ENCODE data around the gene EYA2. TPM values are rescaled to one million over a fixed set of nuclear protein-coding genes. Genes with fewer than 3 reads are reported as not detected.
"Not testable (repeated sequence)": the region's sequence is repeated elsewhere in the genome, so short reads cannot be mapped to it uniquely, and the experiment has no call there.

EYA2 gene
- total and polyA plus RNA-seq, 2 donors (not counting 3 experiments of a cell fraction or from before 2014, with no cell fraction given), result not detected

DNA sequence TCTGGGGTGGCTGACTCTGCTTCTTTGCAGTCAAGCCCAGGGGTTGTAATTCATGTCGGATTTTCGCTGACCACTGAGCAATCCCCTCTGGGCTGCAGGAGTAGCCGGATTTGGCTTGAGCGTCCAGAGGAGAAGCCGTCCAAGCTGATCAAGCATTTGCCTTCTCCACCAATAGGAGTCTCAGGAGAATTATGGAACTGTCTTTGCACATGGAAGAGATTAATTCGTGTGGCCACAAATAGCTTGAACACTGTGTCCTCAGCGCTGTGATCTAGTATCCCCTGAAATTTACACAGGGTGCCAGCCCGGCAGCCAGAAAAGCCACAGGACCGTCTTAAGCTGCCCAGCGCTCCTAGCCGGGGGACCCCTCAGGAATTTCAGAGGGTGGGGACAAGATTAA, 37.1 kb downstream of the EYA2 start:
- H3K36me3 ChIP-seq (ENCODE audit: control insufficient read depth in 2 of 2, extremely low read depth in 1 of 2, insufficient read depth in 2 of 2, low read length in 2 of 2), result no peaks in the 10 kb centered on the region
- CTCF ChIA-PET, result no interaction called here
- no peaks in the 10 kb centered on the region for H3K4me1 ChIP-seq (ENCODE audit: control insufficient read depth, extremely low read depth, insufficient read depth, low read length)
- no peak overlapping the region for H3K4me2 ChIP-seq (ENCODE audit: insufficient read depth, low read length)
- no peak overlapping the region for H3K27ac ChIP-seq (ENCODE audit: insufficient read depth, low read depth, low read length)
- no TSS peak for BruUV-seq (replicated peaks)
- TF ChIP-seq POLR2A (IDR thresholded peaks at IDR 0.05; ENCODE audit: low read depth, low read length) (no peak), MYC (IDR thresholded peaks at IDR 0.05; ENCODE audit: low read depth, low read length) (no peak), EZH2 (IDR thresholded peaks at IDR 0.05; ENCODE audit: borderline replicate concordance, low read depth, low read length, severe bottlenecking) (no peak), JUN (IDR thresholded peaks at IDR 0.05; ENCODE audit: borderline replicate concordance, insufficient read depth, insufficient read length, low read depth) (no peak), GATA2 (IDR thresholded peaks at IDR 0.05; ENCODE audit: insufficient read depth, insufficient read length, low read depth, low read length) (no peak)
- TF ChIP-seq, protein P1, sequence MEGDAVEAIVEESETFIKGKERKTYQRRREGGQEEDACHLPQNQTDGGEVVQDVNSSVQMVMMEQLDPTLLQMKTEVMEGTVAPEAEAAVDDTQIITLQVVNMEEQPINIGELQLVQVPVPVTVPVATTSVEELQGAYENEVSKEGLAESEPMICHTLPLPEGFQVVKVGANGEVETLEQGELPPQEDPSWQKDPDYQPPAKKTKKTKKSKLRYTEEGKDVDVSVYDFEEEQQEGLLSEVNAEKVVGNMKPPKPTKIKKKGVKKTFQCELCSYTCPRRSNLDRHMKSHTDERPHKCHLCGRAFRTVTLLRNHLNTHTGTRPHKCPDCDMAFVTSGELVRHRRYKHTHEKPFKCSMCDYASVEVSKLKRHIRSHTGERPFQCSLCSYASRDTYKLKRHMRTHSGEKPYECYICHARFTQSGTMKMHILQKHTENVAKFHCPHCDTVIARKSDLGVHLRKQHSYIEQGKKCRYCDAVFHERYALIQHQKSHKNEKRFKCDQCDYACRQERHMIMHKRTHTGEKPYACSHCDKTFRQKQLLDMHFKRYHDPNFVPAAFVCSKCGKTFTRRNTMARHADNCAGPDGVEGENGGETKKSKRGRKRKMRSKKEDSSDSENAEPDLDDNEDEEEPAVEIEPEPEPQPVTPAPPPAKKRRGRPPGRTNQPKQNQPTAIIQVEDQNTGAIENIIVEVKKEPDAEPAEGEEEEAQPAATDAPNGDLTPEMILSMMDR (IDR thresholded peaks at IDR 0.05; ENCODE audit: extremely low read depth in 1 of 2, insufficient read depth in 1 of 2, low read depth in 1 of 2, low read length in 2 of 2), result no peak
- TF ChIP-seq, protein P2, sequence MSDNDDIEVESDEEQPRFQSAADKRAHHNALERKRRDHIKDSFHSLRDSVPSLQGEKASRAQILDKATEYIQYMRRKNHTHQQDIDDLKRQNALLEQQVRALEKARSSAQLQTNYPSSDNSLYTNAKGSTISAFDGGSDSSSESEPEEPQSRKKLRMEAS (IDR thresholded peaks at IDR 0.05; ENCODE audit: insufficient read depth, insufficient read length), result no peak
- no peaks in the 10 kb centered on the region for H3K9me3 ChIP-seq (replicated peaks; ENCODE audit: control insufficient read depth, insufficient read depth, low read length)
- no peak overlapping the region for H3K9ac ChIP-seq (replicated peaks; ENCODE audit: extremely low read depth, insufficient read depth, low read length)
- intact Hi-C loops (cut with micrococcal nuclease), result no loop called here
- POLR2A ChIA-PET, result no interaction called here
- H3K79me2 ChIP-seq (ENCODE audit: control insufficient read depth, insufficient read depth, low read length), result no peaks in the 10 kb centered on the region
- no peak overlapping the region for H2AFZ ChIP-seq (ENCODE audit: low read depth, low read length)
- H3K27me3 ChIP-seq (ENCODE audit: control insufficient read depth in 2 of 2, insufficient read depth in 2 of 2, low read length in 2 of 2), result no peaks in the 10 kb centered on the region
- dilution Hi-C loops (cut with MboI; ENCODE audit: extremely low pct_ligation_motif_present, low sequenced_read_pairs), result no loop called here
- H3K9me1 ChIP-seq (replicated peaks; ENCODE audit: control insufficient read depth, extremely low read depth, insufficient read depth, low read length), result no peaks in the 10 kb centered on the region
- H4K20me1 ChIP-seq (replicated peaks; ENCODE audit: control insufficient read depth, extremely low read depth, insufficient read depth, low read length), result no peaks in the 10 kb centered on the region
- H3K4me3 ChIP-seq (replicated peaks in 1 of 3; ENCODE audit: insufficient read depth in 1 of 3, low read depth in 1 of 3, low read length in 3 of 3), result no peak overlapping the region
- FAIRE-seq (no peak), DNase-seq (ENCODE audit: low read depth, low spot score) (no peak)

GRCh38 chr20:46932439-46932838, 37.8 kb downstream of the EYA2 start:
- H3K9me1 ChIP-seq (replicated peaks; ENCODE audit: control insufficient read depth, extremely low read depth, insufficient read depth, low read length); intact Hi-C loops (cut with micrococcal nuclease); H3K27me3 ChIP-seq (ENCODE audit: control insufficient read depth in 2 of 2, insufficient read depth in 2 of 2, low read length in 2 of 2); H4K20me1 ChIP-seq (replicated peaks; ENCODE audit: control insufficient read depth, extremely low read depth, insufficient read depth, low read length); H3K27ac ChIP-seq (ENCODE audit: insufficient read depth, low read depth, low read length); POLR2A ChIA-PET; FAIRE-seq; H3K9ac ChIP-seq (replicated peaks; ENCODE audit: extremely low read depth, insufficient read depth, low read length); dilution Hi-C loops (cut with MboI; ENCODE audit: extremely low pct_ligation_motif_present, low sequenced_read_pairs); BruUV-seq (replicated peaks); CTCF ChIA-PET; H3K4me3 ChIP-seq (replicated peaks in 1 of 3; ENCODE audit: insufficient read depth in 1 of 3, low read depth in 1 of 3, low read length in 3 of 3); H3K4me1 ChIP-seq (ENCODE audit: control insufficient read depth, extremely low read depth, insufficient read depth, low read length); DNase-seq (ENCODE audit: low read depth, low spot score); H3K9me3 ChIP-seq (replicated peaks; ENCODE audit: control insufficient read depth, insufficient read depth, low read length); H2AFZ ChIP-seq (ENCODE audit: low read depth, low read length); H3K36me3 ChIP-seq (ENCODE audit: control insufficient read depth in 2 of 2, extremely low read depth in 1 of 2, insufficient read depth in 2 of 2, low read length in 2 of 2); H3K79me2 ChIP-seq (ENCODE audit: control insufficient read depth, insufficient read depth, low read length); H3K4me2 ChIP-seq (ENCODE audit: insufficient read depth, low read length): not testable (repeated sequence)

Data from endothelial cell of umbilical vein (primary cell).